GM12865 (cell line): Measurements from ENCODE around the gene ZNF516.
A peak's percentile ranks its signal among the peaks of the same experiment; 100 is the strongest.

Source experiments
- DNase-seq: peaks from one replicate; pipeline ENCODE4 v3.0.0; 2010; ENCODE audit warnings: low read depth
- H3K4me3 ChIP-seq: 2 replicates; pipeline ENCODE4 v1.5.1; 2011; ENCODE audit warnings: mild to moderate bottlenecking, low read depth, low read length, control low read depth
- CTCF ChIP-seq: IDR thresholded peaks from 2 replicates; pipeline ENCODE4 v1.5.1; 2011; ENCODE audit warnings: low read length, control low read depth, low read depth, inconsistent platforms; ENCODE audit not compliant: insufficient read depth; ENCODE audit errors: missing control alignments

The ZNF516 gene

DNA sequence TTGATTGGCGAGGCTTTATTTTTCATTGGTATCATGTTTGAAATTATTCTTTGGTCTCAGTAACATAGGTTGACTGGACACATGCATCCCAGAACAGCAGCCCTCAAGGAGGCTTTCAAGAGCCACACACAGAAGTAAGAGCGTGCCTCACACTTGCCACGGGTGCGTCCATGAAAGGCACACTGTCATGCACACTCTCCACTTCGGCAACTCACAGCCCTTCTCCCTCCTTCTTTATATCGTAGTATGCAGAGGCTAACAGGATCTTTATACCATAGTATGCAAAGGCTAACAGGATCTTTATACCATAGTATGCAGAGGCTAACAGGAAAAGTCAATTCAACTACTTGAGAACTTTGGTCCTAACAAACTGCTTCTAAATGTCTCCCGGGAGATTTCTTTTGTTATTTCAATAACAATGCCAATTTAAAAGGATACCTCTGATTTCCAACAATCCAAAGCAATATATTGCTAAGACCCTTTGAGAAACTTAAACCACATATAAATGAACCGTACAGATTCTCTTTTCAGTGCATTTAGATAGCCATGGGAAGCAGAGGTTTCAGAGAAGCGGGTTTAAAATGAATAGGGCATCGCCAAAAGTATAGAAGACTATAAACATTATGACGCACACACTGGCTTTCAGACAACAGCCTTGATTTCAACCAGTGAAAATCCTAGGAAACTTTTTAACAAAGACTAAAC lies 26.5 kb upstream of the ZNF516 start:
- H3K4me3 ChIP-seq = no peak overlapping the region
- DNase-seq = no peak
- TF ChIP-seq CTCF = no peak

- no peak for TF ChIP-seq CTCF
- peak overlapping the region; percentile 45 for H3K4me3 ChIP-seq
- no peak for DNase-seq
Observed at GRCh38 chr18:76518860-76519538, 24.0 kb upstream of the ZNF516 start.

- TF ChIP-seq CTCF = no peak
- peak; percentile 42 for DNase-seq
- H3K4me3 ChIP-seq = peak overlapping the region; percentile 45
Observed at GRCh38 chr18:76518123-76518859, 23.2 kb upstream of the ZNF516 start.

- no peak for TF ChIP-seq CTCF
- H3K4me3 ChIP-seq = no peak overlapping the region
- DNase-seq = no peak
Observed at GRCh38 chr18:76515576-76515975, 20.5 kb upstream of the ZNF516 start.

DNA sequence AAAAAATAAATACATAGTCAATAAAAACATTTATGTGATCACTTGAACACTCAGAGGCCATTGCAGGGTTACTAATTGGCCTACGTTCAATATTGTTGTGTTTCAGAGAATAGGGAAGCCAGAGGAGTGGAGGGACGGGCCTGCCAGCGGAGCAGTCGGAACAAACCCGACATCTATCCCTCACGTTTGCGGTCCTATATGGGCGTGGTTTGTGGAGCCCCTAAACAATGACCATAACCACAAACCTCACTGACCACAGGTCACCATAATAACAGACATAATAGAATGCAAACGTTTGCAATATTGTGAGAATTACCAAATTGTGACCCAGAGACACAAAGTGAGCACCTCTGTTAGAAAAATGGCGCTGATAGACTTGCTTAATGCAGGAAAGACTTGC lies 19.5 kb upstream of the ZNF516 start:
- TF ChIP-seq CTCF = no peak
- H3K4me3 ChIP-seq = no peak overlapping the region
- no peak for DNase-seq

DNA sequence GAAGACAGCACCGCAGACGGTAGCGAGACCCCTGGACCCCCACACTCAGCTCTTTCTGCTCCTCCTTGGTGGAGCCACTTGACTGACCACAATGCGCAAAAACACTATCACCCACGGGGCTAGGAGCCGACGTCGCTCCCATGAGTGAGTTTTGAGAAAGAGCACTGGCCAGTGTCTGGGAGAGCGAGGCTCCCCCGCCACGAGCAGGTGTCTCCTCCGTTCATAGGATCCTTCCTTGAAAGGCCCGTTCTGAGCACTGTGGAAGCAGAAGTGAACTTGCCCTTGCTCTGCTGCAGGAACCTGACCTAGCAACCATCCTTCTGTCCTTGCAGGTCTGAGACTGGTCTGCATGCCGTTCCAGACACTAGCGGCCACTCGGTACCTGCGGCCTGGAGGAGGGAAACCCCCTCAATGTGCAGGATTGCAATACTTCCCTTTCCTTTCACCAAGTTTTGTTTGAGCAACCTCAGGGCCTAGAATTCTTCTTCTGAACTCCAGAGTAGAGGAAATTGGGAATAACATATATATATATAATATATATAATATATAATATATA lies 12.9 kb upstream of the ZNF516 start:
- no peak for DNase-seq
- no peak for TF ChIP-seq CTCF
- H3K4me3 ChIP-seq = no peak overlapping the region
